Right cardiac atrium (tissue), 5 donors: ENCODE data around the gene CEP170B. TPM values are rescaled to one million over a fixed set of nuclear protein-coding genes. Genes with fewer than 3 reads are reported as not detected.
A peak's percentile ranks its signal among the peaks of the same experiment; 100 is the strongest.
"Not testable (repeated sequence)": the region's sequence is repeated elsewhere in the genome, so short reads cannot be mapped to it uniquely, and the experiment has no call there.

Experiments
- ATAC-seq, 2 donors: fragments of 200-7000 bp; cut with Tn5 transposase; one replicate each; pipeline versions ENCODE4 v1.8.0 to v1.9.1; 2020; ENCODE audit warnings: moderate library complexity in 2 of 2, mild to moderate bottlenecking in 1 of 2
- DNase-seq, 3 donors: peaks; one replicate each; pipeline ENCODE4 v3.0.0-alpha.2; 2020
- H3K27ac ChIP-seq: one replicate; pipeline ENCODE4 v1.5.1; 2013; ENCODE audit warnings: mild to moderate bottlenecking, low read length, control low read depth, moderate library complexity
- H3K27me3 ChIP-seq: one replicate; pipeline ENCODE4 v1.6.1; 2013; ENCODE audit not compliant: control insufficient read depth, insufficient read depth
- H3K4me1 ChIP-seq: one replicate; pipeline ENCODE4 v1.6.1; 2013; ENCODE audit warnings: low read length; ENCODE audit not compliant: control insufficient read depth, insufficient read depth
- H3K4me3 ChIP-seq: one replicate; pipeline ENCODE4 v1.5.1; 2013; ENCODE audit warnings: low read length, control low read depth
- H3K9me3 ChIP-seq: one replicate; pipeline ENCODE4 v1.6.1; 2013; ENCODE audit warnings: low read length; ENCODE audit not compliant: control insufficient read depth
- WGBS: extraction: QIAGEN DNeasy Blood & Tissue Kit; methylation state at CpG from one replicate; pipeline ENCODE4 v1.1.7; 2013; 5-methylcytosine and 5-hydroxymethylcytosine counted together
- intact Hi-C, 4 donors: fragments of 100-400 bp; cut with DNase I; formaldehyde crosslinking; loops; one replicate each; pipeline versions ENCODE4 v1.11.0 to v1.14.0; 2022 to 2023
- polyA plus RNA-seq: library from polyadenylated mRNA; stranded (reverse); fragments of 200-250 nt; gene quantifications from one replicate; pipeline ENCODE4 v1.2.3, GENCODE V29; 2013
- total RNA-seq, 4 donors: library from RNA; stranded (reverse); fragmentation: NEBNext Ultra II Directional; extraction: Animal tissue kit (Norgen Biotek cat#: 25700); gene quantifications; one replicate each; pipeline ENCODE4 v1.2.1, GENCODE V29; 2021
- donor health status: healthy with polysubstance abuse.
- donor health status: DM: no; HTN: yes; CAD: no.
- donor health status: DM: no; HTN: no; CAD: no.
- donor health status: DM: no; HTN: yes; CAD: no; lungs with severe emphysema.
- donor health status: DM: yes; HTN: yes; CAD: no.

Gene CEP170B
- total and polyA plus RNA-seq, 5 donors: 8.4 to 19.1 (median 11.5) TPM

DNA sequence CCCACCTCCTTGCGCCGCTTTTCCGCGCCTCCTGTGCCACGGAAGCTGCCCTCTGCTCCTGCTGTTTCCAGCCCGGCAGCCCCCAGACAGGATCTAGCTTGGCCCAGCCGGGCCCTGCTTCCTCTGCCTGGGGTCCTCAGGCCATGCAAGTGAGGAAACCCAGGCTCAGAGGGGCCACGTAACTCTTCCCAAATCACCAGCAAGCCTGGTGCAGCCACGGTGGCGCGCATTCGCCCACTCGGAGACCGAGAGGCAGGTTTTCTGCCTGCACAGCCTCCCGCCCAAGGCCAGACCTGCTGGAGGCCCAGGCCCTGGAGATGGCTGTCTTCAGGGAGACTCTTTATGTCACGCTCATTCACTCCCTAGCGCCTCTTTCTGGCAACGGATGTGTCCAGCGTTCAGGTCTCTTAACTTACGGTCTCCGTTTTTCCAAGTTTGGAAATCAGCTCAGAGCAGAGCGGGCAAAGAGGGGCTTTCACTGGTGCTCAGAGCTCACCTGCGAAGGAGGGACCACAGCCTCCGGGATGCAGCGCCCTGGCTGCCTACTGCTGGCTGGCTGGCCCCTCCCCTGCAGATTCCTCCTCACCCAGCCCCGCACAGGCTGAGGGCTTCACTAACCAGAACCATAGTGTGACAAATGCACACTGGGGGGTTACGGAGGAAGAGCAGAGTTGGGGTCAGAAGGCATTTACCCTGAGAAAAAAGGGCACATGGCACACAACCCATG is 20.6 kb upstream of the CEP170B start:
- intact Hi-C loops: no loop called here
- DNase-seq (peak in 2 of 3 donors; percentile 32 to 34), ATAC-seq (peak; percentile 19 to 50)
- peak overlapping the region; percentile 42 for H3K4me3 ChIP-seq
- H3K27me3 ChIP-seq: no peaks in the 10 kb centered on the region
- no peaks in the 10 kb centered on the region for H3K4me1 ChIP-seq
- WGBS: 11% methylated on average over 27 of the region's 27 CpGs
- no peaks in the 10 kb centered on the region for H3K9me3 ChIP-seq
- H3K27ac ChIP-seq: no peak overlapping the region

DNA sequence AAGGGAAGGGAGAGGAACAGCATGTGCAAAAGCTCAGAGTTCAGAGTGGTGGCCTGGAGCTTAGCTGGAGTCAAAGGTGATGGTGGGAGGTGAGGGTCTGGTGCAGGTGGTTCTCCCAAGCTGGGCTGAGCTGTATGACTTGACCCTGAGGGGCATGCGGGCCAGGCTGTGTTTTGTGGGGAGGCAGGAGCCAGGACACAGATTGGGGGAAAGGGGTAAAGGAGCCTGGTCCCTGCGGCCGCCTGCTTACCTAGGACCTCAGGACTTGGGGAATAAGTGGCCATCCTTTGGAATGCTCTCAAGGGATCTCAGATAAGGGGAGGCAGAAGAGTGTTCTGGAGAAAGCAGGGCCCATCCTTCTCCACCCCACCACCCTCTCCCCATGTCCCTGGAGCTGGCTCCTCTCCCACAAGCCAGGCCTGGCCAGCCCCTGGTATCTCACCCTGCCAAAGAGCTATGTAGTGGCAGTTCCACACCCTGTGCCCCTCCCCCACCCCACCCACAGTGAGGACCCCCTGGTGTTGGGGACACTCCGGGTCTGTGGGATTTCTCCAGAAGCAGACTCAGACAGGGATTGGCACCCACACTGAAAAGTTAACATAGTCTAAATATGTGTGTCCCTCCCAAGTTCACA is 19.9 kb upstream of the CEP170B start:
- 88% methylated on average over 4 of the region's 4 CpGs for WGBS
- intact Hi-C loops: no loop called here
- no peaks in the 10 kb centered on the region for H3K4me1 ChIP-seq
- H3K4me3 ChIP-seq: no peak overlapping the region
- DNase-seq (peak in 1 of 3 donors; percentile 40), ATAC-seq (no peak)
- no peaks in the 10 kb centered on the region for H3K27me3 ChIP-seq
- no peak overlapping the region for H3K27ac ChIP-seq
- no peaks in the 10 kb centered on the region for H3K9me3 ChIP-seq

GRCh38 chr14:104845834-104846441 is 19.1 kb upstream of the CEP170B start:
- ATAC-seq (no peak), DNase-seq (no peak)
- intact Hi-C loops: no loop called here
- H3K27ac ChIP-seq: no peak overlapping the region
- 85% methylated on average over 3 of the region's 3 CpGs for WGBS
- H3K9me3 ChIP-seq: no peaks in the 10 kb centered on the region
- H3K4me3 ChIP-seq: no peak overlapping the region
- no peaks in the 10 kb centered on the region for H3K4me1 ChIP-seq
- H3K27me3 ChIP-seq: no peaks in the 10 kb centered on the region

GRCh38 chr14:104852280-104852663 is 12.8 kb upstream of the CEP170B start:
- no peaks in the 10 kb centered on the region for H3K4me1 ChIP-seq
- DNase-seq (no peak), ATAC-seq (no peak)
- intact Hi-C loops: no loop called here
- H3K27ac ChIP-seq: no peak overlapping the region
- H3K4me3 ChIP-seq: no peak overlapping the region
- no peaks in the 10 kb centered on the region for H3K27me3 ChIP-seq
- H3K9me3 ChIP-seq: no peaks in the 10 kb centered on the region
- 58% methylated on average over 8 of the region's 8 CpGs for WGBS

GRCh38 chr14:104855532-104856090 is 9.5 kb upstream of the CEP170B start:
- H3K9me3 ChIP-seq: no peaks in the 10 kb centered on the region
- H3K4me3 ChIP-seq: no peak overlapping the region
- ATAC-seq: peak in 1 of 2 donors; percentile 22
- H3K27me3 ChIP-seq: no peaks in the 10 kb centered on the region
- no peaks in the 10 kb centered on the region for H3K4me1 ChIP-seq
- H3K27ac ChIP-seq: no peak overlapping the region
- intact Hi-C loops: no loop called here
- WGBS: 58% methylated on average over 12 of the region's 12 CpGs
- DNase-seq: peak in 1 of 3 donors; percentile 14

- DNase-seq: peak in 2 of 3 donors; percentile 31 to 40
- intact Hi-C loops: no loop called here
- WGBS: 74% methylated on average over 21 of the region's 21 CpGs
- no peak overlapping the region for H3K4me3 ChIP-seq
- no peaks in the 10 kb centered on the region for H3K4me1 ChIP-seq
- no peaks in the 10 kb centered on the region for H3K27me3 ChIP-seq
- ATAC-seq: peak; percentile 26 to 41
- H3K9me3 ChIP-seq: no peaks in the 10 kb centered on the region
- H3K27ac ChIP-seq: no peak overlapping the region
Observed at GRCh38 chr14:104856157-104856868, 8.8 kb upstream of the CEP170B start.

- ATAC-seq: peak in 1 of 2 donors; percentile 22
- H3K9me3 ChIP-seq: no peaks in the 10 kb centered on the region
- WGBS: 59% methylated on average over 25 of the region's 25 CpGs
- H3K4me3 ChIP-seq: no peak overlapping the region
- intact Hi-C loops: no loop called here
- no peaks in the 10 kb centered on the region for H3K27me3 ChIP-seq
- no peak for DNase-seq
- H3K4me1 ChIP-seq: no peaks in the 10 kb centered on the region
- no peak overlapping the region for H3K27ac ChIP-seq
Observed at GRCh38 chr14:104856869-104857860, 7.9 kb upstream of the CEP170B start.

DNA sequence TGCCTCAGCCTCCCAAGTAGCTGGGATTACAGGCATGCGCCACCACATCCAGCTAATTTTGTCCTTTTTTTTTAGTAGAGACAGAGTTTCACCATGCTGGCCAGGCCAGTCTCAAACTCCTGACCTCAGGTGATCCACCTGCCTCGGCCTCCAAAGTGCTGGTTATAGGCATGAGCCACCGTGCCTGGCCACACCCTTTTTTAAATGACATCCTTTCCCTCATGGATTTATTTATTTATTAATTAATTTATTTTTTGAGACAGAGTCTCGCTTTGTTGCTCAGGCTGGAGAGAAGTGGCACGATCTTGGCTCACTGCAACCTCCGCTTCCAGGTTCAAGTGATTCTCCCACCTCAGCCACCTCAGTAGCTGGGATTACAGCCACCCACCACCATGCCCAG is 7.1 kb upstream of the CEP170B start:
- H3K4me1 ChIP-seq, H3K9me3 ChIP-seq, H3K4me3 ChIP-seq, H3K27ac ChIP-seq, H3K27me3 ChIP-seq, ATAC-seq, DNase-seq, intact Hi-C loops: not testable (repeated sequence)
- WGBS: 97% methylated on average over 6 of the region's 6 CpGs

GRCh38 chr14:104858811-104859426 is 6.1 kb upstream of the CEP170B start:
- no peak for ATAC-seq
- intact Hi-C loops: no loop called here

GRCh38 chr14:104859900-104860299 is 5.2 kb upstream of the CEP170B start:
- intact Hi-C loops: no loop called here
- Histone ChIP-seq H3K4me3 (no peak overlapping the region), H3K27ac (no peak overlapping the region), H3K9me3 (no peaks in the 10 kb centered on the region), H3K4me1 (no peaks in the 10 kb centered on the region), H3K27me3 (no peaks in the 10 kb centered on the region)
- 96% methylated on average over 4 of the region's 4 CpGs for WGBS
- DNase-seq (no peak), ATAC-seq (no peak)

More at GRCh38 chr14:104858811-104859426, 6.1 kb upstream of the CEP170B start:
- Histone ChIP-seq H3K4me1 (no peaks in the 10 kb centered on the region), H3K4me3 (no peak overlapping the region), H3K9me3 (no peaks in the 10 kb centered on the region), H3K27me3 (no peaks in the 10 kb centered on the region), H3K27ac (no peak overlapping the region)
- DNase-seq: no peak
- 80% methylated on average over 8 of the region's 8 CpGs for WGBS
